Measurements from ENCODE around the gene IZUMO1.
"Not testable (repeated sequence)": the region's sequence is repeated elsewhere in the genome, so short reads cannot be mapped to it uniquely, and the experiment has no call there.

Gene IZUMO1

GRCh38 chr19:48746738-48747575, at the start of gene IZUMO1:
Gene IZUMO1 (minus strand): TSS chr19:48746909. CDS start chr19:48745859, 1,050 bp downstream.
- peak; percentile 57 for DNase-seq

GRCh38 chr19:48795685-48796070, 49.0 kb upstream of the IZUMO1 start:
- no peak for DNase-seq

- peak; percentile 84 for DNase-seq
These were observed 48.5 kb upstream of the IZUMO1 start for GRCh38 chr19:48795055-48795684.

- no peak for DNase-seq
These were observed 47.6 kb upstream of the IZUMO1 start for GRCh38 chr19:48794291-48794690.

GRCh38 chr19:48793271-48793670, 46.6 kb upstream of the IZUMO1 start:
- no peak for DNase-seq

GRCh38 chr19:48787331-48787730, 40.6 kb upstream of the IZUMO1 start:
- DNase-seq = not testable (repeated sequence)

GRCh38 chr19:48786422-48786821, 39.7 kb upstream of the IZUMO1 start:
- not testable (repeated sequence) for DNase-seq

- no peak for DNase-seq
These were observed 37.8 kb upstream of the IZUMO1 start for GRCh38 chr19:48784527-48784926.

GRCh38 chr19:48780631-48781391, 34.1 kb upstream of the IZUMO1 start:
- DNase-seq = no peak

- no peak for DNase-seq
These were observed 32.9 kb upstream of the IZUMO1 start for GRCh38 chr19:48779636-48780035.

GRCh38 chr19:48777720-48778119, 31.0 kb upstream of the IZUMO1 start:
- DNase-seq = no peak

GRCh38 chr19:48777139-48777538, 30.4 kb upstream of the IZUMO1 start:
- no peak for DNase-seq

- no peak for DNase-seq
These were observed 25.8 kb upstream of the IZUMO1 start for GRCh38 chr19:48772503-48772953.

- no peak for DNase-seq
These were observed 24.2 kb upstream of the IZUMO1 start for GRCh38 chr19:48770734-48771472.

- DNase-seq = no peak
These were observed 23.6 kb upstream of the IZUMO1 start for GRCh38 chr19:48770266-48770665.

GRCh38 chr19:48768994-48769713, 22.4 kb upstream of the IZUMO1 start:
- no peak for DNase-seq

- not testable (repeated sequence) for DNase-seq
These were observed 21.6 kb upstream of the IZUMO1 start for GRCh38 chr19:48768171-48768753.

- DNase-seq = not testable (repeated sequence)
These were observed 19.1 kb upstream of the IZUMO1 start for GRCh38 chr19:48765816-48766215.

- DNase-seq = no peak
These were observed 13.9 kb upstream of the IZUMO1 start for GRCh38 chr19:48760504-48761205.

- DNase-seq = no peak
These were observed 11.0 kb upstream of the IZUMO1 start for GRCh38 chr19:48757741-48758144.

- no peak for DNase-seq
These were observed 10.5 kb upstream of the IZUMO1 start for GRCh38 chr19:48757089-48757675.

All from activated naive CD4-positive, alpha-beta T cell treated with Interleukin-2 at 50 U/mL for 16 hours (primary cell).